Lower leg skin (tissue), 4 donors: ENCODE results near the gene ABCA7. TPM values are rescaled to one million over a fixed set of nuclear protein-coding genes. Genes with fewer than 3 reads are reported as not detected.

Experiments used
- DNase-seq, 2 donors: peaks; one replicate each; pipeline ENCODE4 v3.0.0-alpha.2; 2019; ENCODE audit warnings: low spot score in 2 of 2
- H3K4me3 ChIP-seq: fragments of 200-600 bp; sonication (generic); 2 replicates; pipeline ENCODE4 v1.5.1; 2017; ENCODE audit warnings: mild to moderate bottlenecking, low read depth; ENCODE audit not compliant: poor library complexity, severe bottlenecking
- CTCF ChIP-seq, 3 donors: fragments of 450-650 bp; IDR thresholded peaks; one replicate each; pipeline ENCODE4 v1.5.1; 2016; ENCODE audit warnings: antibody characterized with exemption in 3 of 3, mild to moderate bottlenecking in 3 of 3, moderate library complexity in 2 of 3
- POLR2A ChIP-seq, 2 donors: fragments of 450-650 bp; IDR thresholded peaks; one replicate each; pipeline ENCODE4 v1.6.1; 2016 to 2017; ENCODE audit warnings: antibody characterized with exemption in 2 of 2, mild to moderate bottlenecking in 1 of 2, moderate library complexity in 1 of 2
- WGBS, 2 donors: methylation state at CpG; one replicate each; pipeline ENCODE4 v1.1.5; 2018; 5-methylcytosine and 5-hydroxymethylcytosine counted together
- intact Hi-C: fragments of 100-400 bp; cut with DNase I; formaldehyde crosslinking; loops from one replicate; pipeline ENCODE4 v1.15.0; 2023; ENCODE audit warnings: low total_unique reads
- total RNA-seq, 4 donors: library from RNA; depleted of rRNA; stranded (reverse); fragments of >200 nt; gene quantifications; one replicate each; pipeline ENCODE4 v1.1.0, GENCODE V29; 2016

ABCA7 gene
- total RNA-seq, 4 donors from 2014 or later: 30.3 to 39.8 (median 33.5) TPM

- no peak overlapping the region for H3K4me3 ChIP-seq
Measured at GRCh38 chr19:1041835-1042685, 2.2 kb downstream of the ABCA7 start.

DNA sequence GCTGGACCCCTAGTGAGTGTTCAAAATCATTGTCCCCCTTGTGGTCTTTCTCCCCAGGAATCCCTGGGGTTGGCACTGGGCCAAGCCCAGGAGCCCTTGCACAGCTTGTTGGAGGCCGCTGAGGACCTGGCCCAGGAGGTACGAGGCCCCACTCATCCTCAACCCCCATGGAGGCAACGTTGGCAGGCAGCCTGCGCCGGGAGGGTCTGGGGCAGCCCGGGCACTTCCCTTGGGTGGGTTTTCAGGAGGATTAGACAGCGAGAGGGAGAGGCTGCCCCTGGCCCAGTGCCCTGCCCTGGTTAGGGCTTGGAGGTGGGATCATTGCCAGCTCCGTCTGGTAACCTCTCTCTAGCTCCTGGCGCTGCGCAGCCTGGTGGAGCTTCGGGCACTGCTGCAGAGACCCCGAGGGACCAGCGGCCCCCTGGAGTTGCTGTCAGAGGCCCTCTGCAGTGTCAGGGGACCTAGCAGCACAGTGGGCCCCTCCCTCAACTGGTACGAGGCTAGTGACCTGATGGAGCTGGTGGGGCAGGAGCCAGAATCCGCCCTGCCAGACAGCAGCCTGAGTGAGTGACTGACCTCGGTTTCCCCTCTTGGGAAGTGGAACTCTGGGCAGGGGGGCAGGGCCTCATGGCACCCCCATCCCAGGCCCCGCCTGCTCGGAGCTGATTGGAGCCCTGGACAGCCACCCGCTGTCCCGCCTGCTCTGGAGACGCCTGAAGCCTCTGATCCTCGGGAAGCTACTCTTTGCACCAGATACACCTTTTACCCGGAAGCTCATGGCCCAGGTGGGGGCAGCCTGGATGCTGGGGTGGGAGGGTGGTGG is 3.0 kb downstream of the ABCA7 start:
- 33 to 42% methylated on average over 20 to 23 of the region's 23 CpGs for WGBS, 2 donors
- no peak overlapping the region for H3K4me3 ChIP-seq
- no peak for TF ChIP-seq CTCF (IDR thresholded peaks at IDR 0.05)
- TF ChIP-seq POLR2A (IDR thresholded peaks at IDR 0.05): no peak
- no peak for DNase-seq
- intact Hi-C loops: no loop called here

More at GRCh38 chr19:1041835-1042685, 2.2 kb downstream of the ABCA7 start:
- DNase-seq: peak; percentile 79 to 95
- 19 to 29% methylated on average over 37 to 40 of the region's 43 CpGs for WGBS, 2 donors
- TF ChIP-seq POLR2A (IDR thresholded peaks at IDR 0.05) (no peak), CTCF (IDR thresholded peaks at IDR 0.05) (no peak)
- intact Hi-C loops: no loop called here

DNA sequence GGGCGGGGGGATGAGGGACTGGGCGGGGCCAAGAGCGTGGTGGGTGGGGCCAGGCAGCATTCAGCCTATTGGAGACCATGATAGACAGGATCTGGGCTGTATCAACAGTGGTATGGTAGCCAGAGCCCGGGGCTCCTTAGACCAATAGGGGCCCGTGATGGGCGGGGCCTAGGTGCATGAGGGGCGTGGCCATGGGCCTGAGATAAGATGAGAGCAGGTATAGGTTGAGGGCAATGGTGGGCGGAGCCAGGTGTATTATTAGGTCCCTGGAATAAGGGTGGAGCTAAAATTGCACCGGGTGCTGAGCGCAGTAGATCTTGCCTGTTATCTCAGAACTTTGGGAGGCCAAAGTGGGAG is 5.3 kb downstream of the ABCA7 start:
- WGBS, 2 donors: 71 to 76% methylated on average over 10 of the region's 10 CpGs
- intact Hi-C loops: no loop called here
- TF ChIP-seq CTCF (IDR thresholded peaks at IDR 0.05): no peak
- TF ChIP-seq POLR2A (IDR thresholded peaks at IDR 0.05): no peak
- H3K4me3 ChIP-seq: no peak overlapping the region
- DNase-seq: no peak

DNA sequence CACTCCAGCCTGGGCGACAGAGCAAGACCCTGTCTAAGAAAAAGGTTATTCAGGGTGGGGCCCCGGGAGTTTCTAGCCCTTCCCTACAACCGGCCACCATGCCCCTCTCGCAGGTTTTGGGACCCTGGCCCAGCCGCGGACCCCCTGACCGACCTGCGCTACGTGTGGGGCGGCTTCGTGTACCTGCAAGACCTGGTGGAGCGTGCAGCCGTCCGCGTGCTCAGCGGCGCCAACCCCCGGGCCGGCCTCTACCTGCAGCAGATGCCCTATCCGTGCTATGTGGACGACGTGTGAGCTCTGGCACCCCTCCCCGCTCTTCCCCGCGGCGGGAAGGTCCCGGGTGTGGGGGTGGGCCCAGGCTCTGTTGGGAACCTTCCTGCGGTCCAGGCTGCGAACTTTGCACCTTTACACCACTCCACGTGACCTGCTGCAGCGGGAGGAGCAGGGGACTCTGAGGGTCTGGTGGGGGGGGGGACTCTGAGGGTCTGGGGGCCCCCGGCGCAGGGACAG is 6.3 kb downstream of the ABCA7 start:
- TF ChIP-seq POLR2A (IDR thresholded peaks at IDR 0.05): no peak
- no peak for TF ChIP-seq CTCF (IDR thresholded peaks at IDR 0.05)
- no peak overlapping the region for H3K4me3 ChIP-seq
- DNase-seq: no peak
- 91 to 98% methylated on average over 29 to 33 of the region's 33 CpGs for WGBS, 2 donors
- intact Hi-C loops: no loop called here

GRCh38 chr19:1046836-1047695 is 7.2 kb downstream of the ABCA7 start:
- no peak for DNase-seq
- 88 to 89% methylated on average over 51 to 68 of the region's 77 CpGs for WGBS, 2 donors
- intact Hi-C loops: no loop called here
- TF ChIP-seq POLR2A (IDR thresholded peaks at IDR 0.05) (no peak), CTCF (IDR thresholded peaks at IDR 0.05) (no peak)
- no peak overlapping the region for H3K4me3 ChIP-seq
